RWPE2 (cell line): ENCODE results near the gene MAMLD1.

Experiments used
- ATAC-seq: fragments of 200-7000 bp; cut with Tn5 transposase; 3 replicates; pipeline ENCODE4 v1.9.1; 2021; ENCODE audit warnings: low read depth
- DNase-seq: peaks from one replicate; pipeline ENCODE4 v3.0.0-alpha.2; 2020; ENCODE audit warnings: low spot score
- H3K27ac ChIP-seq: fragments of 450-650 bp; 2 replicates; pipeline ENCODE4 v1.5.1; 2017; ENCODE audit warnings: mild to moderate bottlenecking; ENCODE audit not compliant: poor library complexity, severe bottlenecking
- H3K27me3 ChIP-seq: fragments of 250-450 bp; sonication (Bioruptor Pico); 2 replicates; pipeline ENCODE4 v1.5.1; 2021; ENCODE audit warnings: mild to moderate bottlenecking, moderate library complexity; ENCODE audit not compliant: insufficient read depth, poor library complexity, severe bottlenecking
- H3K36me3 ChIP-seq: fragments of 250-450 bp; sonication (Bioruptor Pico); 2 replicates; pipeline ENCODE4 v1.5.1; 2020; ENCODE audit warnings: low read depth, mild to moderate bottlenecking, moderate library complexity
- H3K4me1 ChIP-seq: fragments of 250-450 bp; sonication (Bioruptor Pico); 2 replicates; pipeline ENCODE4 v1.5.1; 2021; ENCODE audit warnings: mild to moderate bottlenecking, moderate library complexity; ENCODE audit not compliant: insufficient read depth, poor library complexity, severe bottlenecking
- H3K4me3 ChIP-seq: fragments of 250-450 bp; sonication (Bioruptor Pico); 2 replicates; pipeline ENCODE4 v1.5.1; 2021; ENCODE audit warnings: mild to moderate bottlenecking, moderate library complexity; ENCODE audit not compliant: severe bottlenecking
- H3K9me3 ChIP-seq: fragments of 250-450 bp; sonication (Bioruptor Pico); 2 replicates; pipeline ENCODE4 v1.5.1; 2021; ENCODE audit warnings: mild to moderate bottlenecking, moderate library complexity; ENCODE audit not compliant: severe bottlenecking
- TF ChIP-seq, protein P1 (sequence below): fragments of 450-650 bp; IDR thresholded peaks from one replicate; pipeline ENCODE4 v1.5.1; 2017; ENCODE audit warnings: mild to moderate bottlenecking, moderate library complexity; ENCODE audit not compliant: poor library complexity, severe bottlenecking

The MAMLD1 gene, protein sequence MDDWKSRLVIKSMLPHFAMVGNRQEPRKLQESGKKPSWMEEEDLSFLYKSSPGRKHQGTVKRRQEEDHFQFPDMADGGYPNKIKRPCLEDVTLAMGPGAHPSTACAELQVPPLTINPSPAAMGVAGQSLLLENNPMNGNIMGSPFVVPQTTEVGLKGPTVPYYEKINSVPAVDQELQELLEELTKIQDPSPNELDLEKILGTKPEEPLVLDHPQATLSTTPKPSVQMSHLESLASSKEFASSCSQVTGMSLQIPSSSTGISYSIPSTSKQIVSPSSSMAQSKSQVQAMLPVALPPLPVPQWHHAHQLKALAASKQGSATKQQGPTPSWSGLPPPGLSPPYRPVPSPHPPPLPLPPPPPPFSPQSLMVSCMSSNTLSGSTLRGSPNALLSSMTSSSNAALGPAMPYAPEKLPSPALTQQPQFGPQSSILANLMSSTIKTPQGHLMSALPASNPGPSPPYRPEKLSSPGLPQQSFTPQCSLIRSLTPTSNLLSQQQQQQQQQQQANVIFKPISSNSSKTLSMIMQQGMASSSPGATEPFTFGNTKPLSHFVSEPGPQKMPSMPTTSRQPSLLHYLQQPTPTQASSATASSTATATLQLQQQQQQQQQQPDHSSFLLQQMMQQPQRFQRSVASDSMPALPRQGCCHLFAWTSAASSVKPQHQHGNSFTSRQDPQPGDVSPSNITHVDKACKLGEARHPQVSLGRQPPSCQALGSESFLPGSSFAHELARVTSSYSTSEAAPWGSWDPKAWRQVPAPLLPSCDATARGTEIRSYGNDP

DNA sequence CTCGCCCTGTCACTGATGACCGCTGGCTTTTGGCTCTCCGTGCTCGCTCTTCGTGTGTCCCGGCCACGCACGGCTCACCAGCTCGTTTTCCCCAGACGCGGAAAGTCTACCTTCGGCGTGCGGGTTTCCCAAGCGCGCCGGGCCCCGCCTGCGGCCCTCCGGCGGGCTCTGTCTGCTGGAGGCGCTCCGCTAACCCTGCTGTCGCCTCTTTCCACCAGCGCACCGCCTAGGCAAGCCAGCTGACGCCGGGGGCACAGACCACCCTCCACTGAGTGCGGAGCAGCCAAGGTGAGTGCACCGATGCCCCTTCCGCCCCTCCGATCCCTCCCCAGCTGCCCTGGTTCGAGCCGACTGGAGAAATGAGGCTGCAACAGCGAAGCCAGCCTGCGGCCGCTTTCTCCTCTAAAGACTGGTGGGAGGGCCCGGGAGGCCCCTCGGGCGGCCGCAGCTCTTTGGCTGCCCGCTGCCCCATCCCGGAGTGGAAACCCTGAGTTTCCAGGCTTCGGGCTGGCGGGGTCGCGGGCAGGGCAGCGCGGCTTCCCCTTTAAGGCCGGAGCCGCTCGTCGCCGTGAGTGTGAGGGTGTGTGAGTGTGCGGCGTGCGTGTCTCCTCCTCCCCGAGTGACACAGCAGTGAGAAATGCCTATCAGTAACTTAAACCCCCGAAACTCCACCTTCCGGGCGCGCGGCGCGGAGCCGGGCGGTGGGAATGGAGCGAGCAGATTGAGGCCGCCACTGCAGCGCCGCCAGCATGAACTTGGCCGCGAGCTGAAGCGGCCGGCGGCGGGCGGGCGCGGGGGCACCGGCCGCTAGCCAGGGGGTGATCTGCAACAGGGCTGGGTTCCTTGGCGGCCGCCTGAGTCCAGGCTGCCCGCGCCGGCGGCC is at the start of gene MAMLD1:
MAMLD1 (plus strand) TSS at position 719 of the 883 bp plus-strand sequence. CDS start 82,200 bp downstream, outside the sequence.
- H3K4me3 ChIP-seq = peak within 1 kb of the TSS; percentile 38
- DNase-seq (no peak), ATAC-seq (peak; percentile 70)
- H3K27me3 ChIP-seq = peaks cover 16% of the 10 kb centered on the region
- H3K4me1 ChIP-seq = no peaks in the 10 kb centered on the region
- H3K36me3 ChIP-seq = no peaks in the 10 kb centered on the region
- no peaks in the 10 kb centered on the region for H3K9me3 ChIP-seq
- TF ChIP-seq, protein P1, sequence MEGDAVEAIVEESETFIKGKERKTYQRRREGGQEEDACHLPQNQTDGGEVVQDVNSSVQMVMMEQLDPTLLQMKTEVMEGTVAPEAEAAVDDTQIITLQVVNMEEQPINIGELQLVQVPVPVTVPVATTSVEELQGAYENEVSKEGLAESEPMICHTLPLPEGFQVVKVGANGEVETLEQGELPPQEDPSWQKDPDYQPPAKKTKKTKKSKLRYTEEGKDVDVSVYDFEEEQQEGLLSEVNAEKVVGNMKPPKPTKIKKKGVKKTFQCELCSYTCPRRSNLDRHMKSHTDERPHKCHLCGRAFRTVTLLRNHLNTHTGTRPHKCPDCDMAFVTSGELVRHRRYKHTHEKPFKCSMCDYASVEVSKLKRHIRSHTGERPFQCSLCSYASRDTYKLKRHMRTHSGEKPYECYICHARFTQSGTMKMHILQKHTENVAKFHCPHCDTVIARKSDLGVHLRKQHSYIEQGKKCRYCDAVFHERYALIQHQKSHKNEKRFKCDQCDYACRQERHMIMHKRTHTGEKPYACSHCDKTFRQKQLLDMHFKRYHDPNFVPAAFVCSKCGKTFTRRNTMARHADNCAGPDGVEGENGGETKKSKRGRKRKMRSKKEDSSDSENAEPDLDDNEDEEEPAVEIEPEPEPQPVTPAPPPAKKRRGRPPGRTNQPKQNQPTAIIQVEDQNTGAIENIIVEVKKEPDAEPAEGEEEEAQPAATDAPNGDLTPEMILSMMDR = no peak
- H3K27ac ChIP-seq = no peak within 1 kb of the TSS

DNA sequence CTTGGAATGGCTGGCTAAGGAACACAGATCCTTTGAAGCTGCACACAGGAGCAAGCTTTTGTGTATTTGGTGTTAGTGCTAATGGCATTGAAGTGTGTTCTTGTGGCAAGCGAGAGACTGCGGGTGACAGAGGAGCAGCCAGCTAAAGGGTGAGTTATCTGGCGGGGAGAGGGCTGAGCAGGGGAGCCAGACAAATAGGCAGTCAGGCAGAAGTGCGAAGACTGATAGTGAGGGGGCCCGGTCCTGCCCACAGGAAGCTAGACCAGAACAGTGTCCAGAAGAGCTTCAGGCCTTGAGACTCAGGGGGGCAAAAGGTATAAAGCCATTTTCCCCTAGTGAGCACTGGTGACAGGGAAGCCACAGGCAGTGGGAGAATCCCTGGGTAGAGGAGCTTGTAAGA is 49.6 kb upstream of the MAMLD1 start:
- Histone ChIP-seq H3K4me1 (no peaks in the 10 kb centered on the region), H3K27me3 (no peaks in the 10 kb centered on the region), H3K4me3 (no peak overlapping the region), H3K9me3 (no peaks in the 10 kb centered on the region), H3K27ac (no peak overlapping the region), H3K36me3 (no peaks in the 10 kb centered on the region)
- DNase-seq = no peak
- no peak for ATAC-seq
- TF ChIP-seq, protein P1 = no peak

DNA sequence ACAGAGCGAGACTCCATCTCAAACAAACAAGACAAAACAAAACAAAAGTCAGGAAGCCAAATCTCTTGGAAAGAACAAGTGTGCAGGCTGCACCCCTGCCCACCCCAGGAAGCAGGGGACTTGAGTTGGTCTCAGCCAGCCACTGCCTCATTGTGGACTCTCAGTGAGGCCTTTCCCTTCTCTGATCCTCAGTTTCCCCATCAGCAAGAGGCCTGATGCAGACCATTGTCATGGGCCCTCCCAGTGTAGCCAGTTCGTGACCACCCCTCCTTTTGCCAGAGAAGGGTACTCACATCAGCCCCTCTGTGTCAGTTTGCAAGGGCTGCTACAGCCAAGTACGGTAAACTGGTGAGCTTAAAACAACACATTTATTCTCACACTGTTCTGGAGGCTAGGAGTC is 48.9 kb upstream of the MAMLD1 start:
- DNase-seq (no peak), ATAC-seq (no peak)
- Histone ChIP-seq H3K4me3 (no peak overlapping the region), H3K4me1 (no peaks in the 10 kb centered on the region), H3K27ac (no peak overlapping the region), H3K9me3 (no peaks in the 10 kb centered on the region), H3K27me3 (no peaks in the 10 kb centered on the region), H3K36me3 (no peaks in the 10 kb centered on the region)
- TF ChIP-seq, protein P1 = no peak

DNA sequence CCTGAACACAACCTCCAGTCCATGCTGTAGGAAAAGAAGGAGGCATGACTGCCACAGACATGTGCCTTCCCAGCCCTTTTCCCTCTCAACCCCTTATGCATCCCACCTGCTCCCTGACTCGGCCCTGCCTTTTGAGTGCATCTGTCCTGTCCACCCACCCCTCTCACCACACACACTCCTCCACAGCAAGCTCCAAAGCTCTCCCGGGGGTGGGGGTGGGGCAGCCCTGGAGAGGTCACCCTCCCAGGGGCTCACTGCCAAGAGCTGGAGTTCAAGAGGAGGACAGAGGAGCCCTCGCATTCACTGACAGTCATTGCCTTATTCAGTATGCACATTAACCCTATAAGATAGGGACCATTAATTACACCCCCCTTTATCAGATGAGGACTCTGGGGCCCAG is 46.6 kb upstream of the MAMLD1 start:
- Histone ChIP-seq H3K36me3 (no peaks in the 10 kb centered on the region), H3K27ac (no peak overlapping the region), H3K9me3 (no peaks in the 10 kb centered on the region), H3K27me3 (no peaks in the 10 kb centered on the region), H3K4me3 (no peak overlapping the region), H3K4me1 (no peaks in the 10 kb centered on the region)
- DNase-seq (no peak), ATAC-seq (no peak)
- TF ChIP-seq, protein P1 = no peak
